GM18909 (cell line): ENCODE data around the gene ATP8A1.
"Not testable (repeated sequence)": the region's sequence is repeated elsewhere in the genome, so short reads cannot be mapped to it uniquely, and the experiment has no call there.

Experiments used
- ATAC-seq: cut with Tn5 transposase; IDR thresholded peaks from one replicate; pipeline ENCODE4 v1.9.1; 2021; ENCODE audit warnings: mild to moderate bottlenecking; ENCODE audit not compliant: unreplicated experiment, poor library complexity

ATP8A1 gene

GRCh38 chr4:42519803-42520417 is 137.0 kb downstream of the ATP8A1 start:
- peak; percentile 60 for ATAC-seq

DNA sequence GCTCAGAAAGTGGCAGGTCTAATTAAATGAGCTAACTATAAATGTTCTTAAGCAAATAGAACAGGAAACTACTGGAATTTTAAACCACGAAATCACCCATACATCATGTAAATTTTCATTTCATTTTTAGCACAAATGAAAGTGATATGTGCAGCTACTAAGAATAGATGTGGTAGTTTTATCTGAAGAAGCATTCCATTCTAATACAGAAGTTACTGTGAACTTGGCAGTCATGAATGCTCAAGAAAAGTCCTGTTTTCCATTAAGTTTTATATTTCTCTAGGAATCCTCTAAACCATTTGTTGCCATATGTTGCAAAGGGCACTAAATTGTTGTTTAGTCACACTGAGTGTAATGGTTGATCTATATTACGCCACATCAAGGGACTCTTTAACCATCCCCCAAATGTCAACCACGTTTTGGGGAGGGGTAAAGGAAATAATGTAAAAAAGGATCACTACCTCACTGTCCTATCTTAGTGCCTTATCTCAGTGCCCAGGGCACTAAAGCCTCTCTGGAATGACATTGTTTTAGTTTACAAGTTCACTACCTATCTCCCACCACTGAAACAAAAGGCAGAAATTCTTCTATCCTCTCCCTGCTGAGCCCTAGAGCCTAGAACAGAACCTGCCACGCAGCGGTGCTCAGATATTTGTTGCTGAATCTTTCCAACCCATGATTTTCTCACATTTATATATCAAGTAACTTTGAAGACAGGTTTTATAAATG is 141.6 kb downstream of the ATP8A1 start:
- ATAC-seq = no peak

GRCh38 chr4:42513748-42514492 is 143.0 kb downstream of the ATP8A1 start:
- no peak for ATAC-seq

DNA sequence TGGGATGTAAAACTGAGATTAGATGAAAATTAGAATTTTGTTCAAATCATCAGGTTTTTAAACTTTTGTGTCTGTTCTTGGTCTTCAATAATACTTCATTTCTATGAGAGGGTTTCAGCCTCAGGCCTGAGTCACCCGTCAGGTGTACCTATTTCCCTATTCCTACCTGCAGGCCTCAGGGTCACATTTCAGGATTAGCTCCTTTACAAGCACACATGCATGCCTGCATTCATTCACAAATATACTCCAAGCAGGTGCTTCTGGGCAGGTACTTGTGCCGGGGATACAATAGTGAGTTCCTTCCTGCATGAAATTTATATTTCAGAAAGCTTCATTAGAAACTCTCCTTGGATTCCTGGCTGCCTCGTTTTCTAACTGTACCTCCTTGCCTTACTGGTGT is 144.7 kb downstream of the ATP8A1 start:
- ATAC-seq = no peak

DNA sequence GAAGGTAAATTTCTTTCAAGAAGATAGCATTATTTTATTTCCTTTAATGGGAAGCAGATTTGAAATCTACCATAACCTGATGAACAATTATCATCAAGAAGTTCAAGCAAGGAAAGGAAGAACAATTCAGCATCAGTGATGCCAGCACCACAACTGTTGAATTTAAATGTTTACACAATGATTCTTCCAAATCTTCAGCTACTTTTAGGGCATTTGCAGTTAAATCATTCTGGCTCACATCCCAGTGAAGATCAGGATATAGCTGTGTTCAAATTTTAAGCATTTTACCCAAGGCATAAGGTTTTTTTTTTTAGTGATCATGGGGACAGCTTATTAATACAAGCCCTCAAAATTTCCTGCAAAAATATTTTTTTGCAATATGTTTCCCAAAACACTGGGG is 146.7 kb downstream of the ATP8A1 start:
- ATAC-seq = no peak

- no peak for ATAC-seq
Measured at GRCh38 chr4:42501624-42502401, 155.1 kb downstream of the ATP8A1 start.

DNA sequence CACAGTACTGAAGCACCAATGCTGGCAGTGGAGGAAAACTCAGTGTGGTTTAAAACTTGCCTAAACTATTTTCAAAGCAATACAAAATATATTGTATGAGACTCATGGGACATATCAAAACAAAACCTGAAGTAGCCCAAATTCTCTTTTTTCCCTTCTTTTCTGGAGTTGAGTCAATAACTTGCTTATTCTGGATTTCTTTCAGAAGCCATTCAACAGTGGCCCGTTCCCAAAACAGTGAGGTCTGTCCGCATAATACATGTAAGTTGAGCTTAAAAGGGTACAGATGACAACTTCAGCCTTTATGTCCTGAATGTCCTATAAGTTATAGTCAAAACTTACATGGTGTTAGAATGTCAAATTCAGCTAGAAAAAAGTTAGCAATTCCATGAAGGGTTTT is 158.9 kb downstream of the ATP8A1 start:
- no peak for ATAC-seq

GRCh38 chr4:42497142-42497910 is 159.6 kb downstream of the ATP8A1 start:
- ATAC-seq = no peak

- ATAC-seq = no peak
Measured at GRCh38 chr4:42492962-42493361, 163.9 kb downstream of the ATP8A1 start.

GRCh38 chr4:42490015-42490414 is 166.9 kb downstream of the ATP8A1 start:
- peak; percentile 23 for ATAC-seq

GRCh38 chr4:42489095-42489494 is 167.8 kb downstream of the ATP8A1 start:
- peak; percentile 81 for ATAC-seq

DNA sequence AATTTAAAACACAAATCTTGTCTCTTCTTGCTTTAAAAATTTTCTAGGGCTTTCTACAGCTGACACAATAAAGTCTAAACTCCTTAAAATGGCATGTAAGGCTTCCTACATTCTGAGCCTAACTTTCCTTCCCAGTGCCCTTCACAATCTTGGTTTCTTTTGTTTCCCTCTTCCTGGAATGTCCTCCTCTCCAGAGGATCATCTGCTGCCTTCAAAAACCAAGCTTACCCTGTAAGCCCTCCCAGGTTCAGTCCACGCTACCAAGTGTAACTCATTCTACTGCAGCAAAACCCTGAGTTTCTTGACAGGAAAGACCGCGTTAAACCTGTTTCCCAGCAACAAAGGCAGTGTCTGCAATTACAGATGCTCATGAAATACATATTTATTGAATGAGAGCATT is 168.4 kb downstream of the ATP8A1 start:
- no peak for ATAC-seq

GRCh38 chr4:42488114-42488513 is 168.8 kb downstream of the ATP8A1 start:
- ATAC-seq = peak; percentile 84

- ATAC-seq = no peak
Measured at GRCh38 chr4:42487230-42487629, 169.7 kb downstream of the ATP8A1 start.

GRCh38 chr4:42486156-42486555 is 170.7 kb downstream of the ATP8A1 start:
- ATAC-seq = not testable (repeated sequence)

DNA sequence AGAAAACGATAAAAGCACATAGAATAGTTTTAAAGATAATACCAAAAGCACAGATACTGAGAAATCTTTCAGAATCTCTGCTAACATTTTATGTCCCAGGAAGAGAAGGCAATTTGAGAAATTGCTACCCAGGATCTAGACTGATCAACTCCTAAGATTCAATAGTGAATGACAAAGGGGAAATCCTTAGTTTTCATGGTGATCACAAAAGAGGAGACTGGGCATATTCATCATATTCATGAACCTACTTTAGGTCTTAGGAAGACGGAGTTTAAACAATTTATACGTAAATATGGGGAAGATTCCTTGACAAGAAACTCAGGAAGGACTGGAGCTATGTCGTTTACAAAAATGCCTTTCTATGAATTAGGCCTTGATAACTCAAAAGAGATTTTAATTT is 172.3 kb downstream of the ATP8A1 start:
- ATAC-seq = no peak

- ATAC-seq = no peak
Measured at GRCh38 chr4:42483426-42484379, 173.2 kb downstream of the ATP8A1 start.

DNA sequence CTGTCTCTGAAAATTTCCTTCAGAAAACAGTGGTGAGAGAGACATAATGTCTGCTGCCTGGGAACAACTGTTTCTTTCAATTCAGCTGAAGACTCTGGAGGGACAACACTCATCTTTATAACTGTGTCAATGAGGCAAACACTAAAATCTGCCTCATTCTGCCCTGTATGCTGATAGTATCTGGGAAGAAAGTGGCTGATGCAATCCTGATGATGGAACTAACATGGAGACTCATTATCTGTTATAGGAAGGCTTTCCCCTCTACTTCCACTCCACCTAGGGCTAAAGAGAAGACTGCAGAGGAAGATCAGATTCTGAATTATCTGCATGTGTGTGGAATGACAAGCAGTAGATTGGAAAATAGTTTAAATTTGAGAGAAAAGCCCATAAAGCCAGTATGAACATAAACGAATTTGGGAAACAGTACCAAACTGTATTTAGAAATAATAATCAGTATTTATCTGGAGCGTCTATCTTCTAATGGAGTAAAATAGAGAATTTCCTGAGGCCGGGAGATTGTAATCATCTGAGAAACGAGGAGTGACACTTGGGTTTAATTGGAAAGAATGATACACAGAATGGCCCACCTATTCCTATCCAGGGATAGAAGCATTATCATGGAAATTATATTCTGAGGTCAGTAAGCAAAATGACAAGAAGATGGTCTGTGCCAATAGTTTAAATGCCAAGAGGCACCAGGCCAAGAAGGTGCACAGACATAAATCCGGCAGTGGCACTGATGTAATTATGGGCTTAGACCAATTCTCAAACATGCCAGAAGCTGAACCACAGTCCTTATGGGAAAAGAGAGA is 174.2 kb downstream of the ATP8A1 start:
- ATAC-seq = no peak
